GM12878 (cell line): Measurements from ENCODE around the gene GPC5. TPM values are rescaled to one million over a fixed set of nuclear protein-coding genes. Genes with fewer than 3 reads are reported as not detected.

Experiments used
- ATAC-seq: fragments of 200-7000 bp; cut with Tn5 transposase; 3 replicates; pipeline ENCODE4 v1.9.1; 2020; ENCODE audit warnings: mild to moderate bottlenecking, moderate library complexity
- BruUV-seq: library from RNA; stranded (reverse); fragments of 400-500 nt; replicated peaks from 2 replicates; lab custom pipeline; 2021; lab: Mats Ljungman, UMichigan
- CTCF ChIA-PET: fragments of 300-600 bp; sonication (Branson Sonifier 250); formaldehyde crosslinking; extraction: SDS; loops from one replicate; lab custom pipeline; 2021; ENCODE audit warnings: inconsistent platforms; lab: Yijun Ruan, JAX
- POLR2A ChIA-PET: fragments of 350-600 bp; formaldehyde crosslinking; extraction: SDS; loops from one replicate; lab custom pipeline; 2021; ENCODE audit warnings: inconsistent platforms; lab: Charles Lee
- RAD21 ChIA-PET: fragments of 300-600 bp; sonication (Branson Sonifier 250); formaldehyde crosslinking; loops from one replicate; lab custom pipeline; 2023; ENCODE audit warnings: antibody characterized with exemption; ENCODE audit not compliant: unreplicated experiment; lab: Charles Lee
- SMC1A ChIA-PET: fragments of 300-600 bp; sonication (Branson Sonifier 250); formaldehyde crosslinking; loops from one replicate; lab custom pipeline; 2023; ENCODE audit not compliant: unreplicated experiment, uncharacterized antibody; lab: Charles Lee
- DNase-seq: peaks from one replicate; pipeline ENCODE4 v3.0.0-alpha.2; 2011; ENCODE audit warnings: low read depth, low spot score
- FAIRE-seq: peaks from 3 replicates; lab custom pipeline; 2011; peaks lifted over from hg19 to GRCh38; lab: Jason Lieb, UNC
- H2AFZ ChIP-seq: 2 replicates; pipeline ENCODE4 v1.6.0; 2011; ENCODE audit warnings: low read depth, low read length, control low read depth; ENCODE audit not compliant: control insufficient read depth
- H3K27ac ChIP-seq: 2 replicates; pipeline ENCODE4 v1.5.1; 2011; ENCODE audit warnings: control low read depth; ENCODE audit not compliant: control insufficient read depth, insufficient read depth
- H3K27me3 ChIP-seq, 2 experiments: replicated peaks in 1 of 2; 2 replicates each; pipeline versions ENCODE4 v1.6.0 to v1.6.1; 2011; ENCODE audit warnings: low read length in 1 of 2; ENCODE audit not compliant: control insufficient read depth in 2 of 2, insufficient read depth in 2 of 2
- H3K36me3 ChIP-seq, 2 experiments: 2 replicates each; pipeline ENCODE4 v1.5.1; 2011; ENCODE audit warnings: low read length in 1 of 2; ENCODE audit not compliant: control insufficient read depth in 2 of 2, insufficient read depth in 2 of 2
- H3K4me1 ChIP-seq: 2 replicates; pipeline ENCODE4 v1.6.1; 2011; ENCODE audit warnings: mild to moderate bottlenecking, low read length, moderate library complexity, mixed read lengths; ENCODE audit not compliant: control insufficient read depth, insufficient read depth
- H3K4me2 ChIP-seq: 2 replicates; pipeline ENCODE4 v1.6.0; 2011; ENCODE audit warnings: control low read depth; ENCODE audit not compliant: control insufficient read depth, insufficient read depth
- H3K4me3 ChIP-seq: fragments of 200-600 bp; sonication (generic); 2 replicates; pipeline ENCODE4 v1.5.1; 2016
- H3K79me2 ChIP-seq: 2 replicates; pipeline ENCODE4 v1.6.0; 2011; ENCODE audit warnings: low read length; ENCODE audit not compliant: control insufficient read depth, insufficient read depth
- H3K9ac ChIP-seq: 2 replicates; pipeline ENCODE4 v1.8.0; 2011; ENCODE audit warnings: low read length, control low read depth, mixed read lengths; ENCODE audit not compliant: control insufficient read depth, insufficient read depth
- H3K9me3 ChIP-seq: replicated peaks from 3 replicates; pipeline ENCODE4 v1.5.1; 2011; ENCODE audit warnings: mild to moderate bottlenecking, low read length; ENCODE audit not compliant: control insufficient read depth, insufficient read depth
- H4K20me1 ChIP-seq: 2 replicates; pipeline ENCODE4 v1.6.0; 2011; ENCODE audit not compliant: control insufficient read depth, insufficient read depth
- BCL3 ChIP-seq: IDR thresholded peaks from 2 replicates; pipeline ENCODE4 v1.6.1; 2011; ENCODE audit warnings: borderline replicate concordance, low read depth, mild to moderate bottlenecking, moderate library complexity, low read length; ENCODE audit not compliant: insufficient read depth, poor library complexity, severe bottlenecking
- CBX3 ChIP-seq: fragments of 200-600 bp; sonication (generic); IDR thresholded peaks from 2 replicates; pipeline ENCODE4 v1.6.1; 2016; ENCODE audit warnings: low read depth, borderline replicate concordance
- CHD2 ChIP-seq: IDR thresholded peaks from 2 replicates; pipeline ENCODE4 v1.6.1; 2011; ENCODE audit warnings: low read depth, low read length, improper control_type of control experiment, borderline replicate concordance
- IRF5 ChIP-seq: fragments of 450-650 bp; IDR thresholded peaks from 2 replicates; pipeline ENCODE4 v1.6.1; 2017; ENCODE audit warnings: borderline replicate concordance
- NR2C1 ChIP-seq: fragments of 450-650 bp; IDR thresholded peaks from 2 replicates; pipeline ENCODE4 v1.6.1; 2017; ENCODE audit warnings: antibody characterized with exemption, mild to moderate bottlenecking, moderate library complexity
- NRF1 ChIP-seq: conservative IDR thresholded peaks from 2 replicates; pipeline ENCODE4 v1.6.1; 2011; ENCODE audit warnings: mild to moderate bottlenecking, low read depth, low read length, improper control_type of control experiment
- RELB ChIP-seq: fragments of 450-650 bp; IDR thresholded peaks from 2 replicates; pipeline ENCODE4 v1.6.1; 2017; ENCODE audit warnings: low read depth, mild to moderate bottlenecking, moderate library complexity
- SMAD1 ChIP-seq: fragments of 450-650 bp; IDR thresholded peaks from 2 replicates; pipeline ENCODE4 v1.6.1; 2018; ENCODE audit warnings: mild to moderate bottlenecking, low read depth; ENCODE audit not compliant: partially characterized antibody
- SMARCA5 ChIP-seq: fragments of 450-650 bp; IDR thresholded peaks from 2 replicates; pipeline ENCODE4 v1.6.1; 2017; ENCODE audit warnings: mild to moderate bottlenecking
- TAF1 ChIP-seq: IDR thresholded peaks from 2 replicates; pipeline ENCODE4 v1.6.1; 2011; ENCODE audit warnings: mild to moderate bottlenecking, low read depth, low read length, borderline replicate concordance
- TARDBP ChIP-seq: IDR thresholded peaks from 2 replicates; pipeline ENCODE4 v1.6.1; 2016; ENCODE audit warnings: borderline replicate concordance
- TCF7 ChIP-seq: IDR thresholded peaks from 2 replicates; pipeline ENCODE4 v1.6.1; 2014; ENCODE audit warnings: antibody characterized with exemption, borderline replicate concordance
- USF2 ChIP-seq: IDR thresholded peaks from 2 replicates; pipeline ENCODE4 v1.6.1; 2011; ENCODE audit warnings: low read depth, low read length, improper control_type of control experiment, borderline replicate concordance
- YBX1 ChIP-seq: fragments of 450-650 bp; IDR thresholded peaks from 2 replicates; pipeline ENCODE4 v1.6.1; 2016; ENCODE audit warnings: antibody characterized with exemption
- ZNF207 ChIP-seq: fragments of 450-650 bp; IDR thresholded peaks from 2 replicates; pipeline ENCODE4 v1.6.1; 2014; ENCODE audit warnings: antibody characterized with exemption, mild to moderate bottlenecking, borderline replicate concordance
- WGBS: methylation state at CpG from one replicate; pipeline ENCODE4 v1.1.6; 2016; ENCODE audit warnings: low lambda C conversion rate; ENCODE audit not compliant: insufficient replicate concordance, insufficient coverage; ENCODE audit errors: missing lambda C conversion rate; 5-methylcytosine and 5-hydroxymethylcytosine counted together
- in situ Hi-C: fragments of 300-500 bp; cut with MboI; formaldehyde crosslinking; loops from 9 replicates; pipeline ENCODE4 v1.14.3; 2018; ENCODE audit warnings: mixed read lengths
- intact Hi-C: fragments of 100-400 bp; cut with micrococcal nuclease; formaldehyde crosslinking; loops from one replicate; pipeline ENCODE4 v1.14.2; 2022; ENCODE audit not compliant: unreplicated experiment
- polyA plus RNA-seq, 11 experiments: library from polyadenylated mRNA; depleted of rRNA in 4 of 11; unstranded in 6 of 11; stranded (reverse) in 5 of 11; fragments of >200 nt; fragmentation: Nextera tagmentation in 4 of 11; fragmentation: Illumina TruSeq in 1 of 11; extraction: Ambion mirVana in 4 of 11; extraction: Trizol in 1 of 11; gene quantifications; 1 replicate in 1 of 11; 2 replicates in 10 of 11; pipeline versions ENCODE4 v1.2.1 to v1.2.3, GENCODE V29; 2011 to 2016; ENCODE audit warnings: inconsistent platforms in 2 of 11, missing spikeins in 2 of 11, low read depth in 1 of 11
- total RNA-seq, 4 experiments: library from RNA; depleted of rRNA in 3 of 4; stranded (reverse); fragments of >200 nt in 3 of 4; fragmentation: Illumina TruSeq in 1 of 4; extraction: Trizol in 1 of 4; gene quantifications; 2 replicates each; pipeline versions ENCODE4 v1.2.1 to v1.2.3, GENCODE V29; 2013 to 2021

The GPC5 gene
- total and polyA plus RNA-seq, 10 of the 15 experiments (the other 5 are each of a cell fraction or from before 2014, with no cell fraction given): 0.05 to 0.87 (median 0.44) TPM; not detected in 1

GRCh38 chr13:92514420-92515125 lies 1116.2 kb downstream of the GPC5 start:
- no TSS peak for BruUV-seq
- Histone ChIP-seq H3K4me2 (no peak overlapping the region), H3K36me3 (no peaks in the 10 kb centered on the region), H3K4me1 (no peaks in the 10 kb centered on the region), H4K20me1 (no peaks in the 10 kb centered on the region), H3K27ac (no peak overlapping the region), H3K79me2 (no peaks in the 10 kb centered on the region), H3K4me3 (no peak overlapping the region), H3K9ac (no peak overlapping the region), H3K27me3 (no peaks in the 10 kb centered on the region), H3K9me3 (no peaks in the 10 kb centered on the region), H2AFZ (no peak overlapping the region)
- CTCF ChIA-PET: interaction anchor here (0.7 kb wide), 1 partner anchor 81 kb away, joined by 3 read pairs; no protein-coding TSS in a partner anchor
- no peak for ATAC-seq
- SMC1A ChIA-PET: interaction anchor here (0.6 kb wide), 1 partner anchor 1082 kb away, joined by 5 read pairs; no protein-coding TSS in a partner anchor
- DNase-seq: no peak
- 4% methylated on average over 8 of the region's 8 CpGs for WGBS
- no peak for TF ChIP-seq ZNF207
- TF ChIP-seq TARDBP: no peak
- TF ChIP-seq TCF7: no peak
- no peak for TF ChIP-seq SMARCA5
- no peak for TF ChIP-seq NRF1
- no peak for TF ChIP-seq CHD2
- TF ChIP-seq BCL3: no peak
- no peak for TF ChIP-seq USF2
- TF ChIP-seq NR2C1: no peak
- no peak for TF ChIP-seq IRF5
- TF ChIP-seq CBX3: no peak
- TF ChIP-seq RELB: no peak
- TF ChIP-seq SMAD1: no peak
- TF ChIP-seq TAF1: no peak
- TF ChIP-seq YBX1: no peak
- intact Hi-C loops (no loop called here), in situ Hi-C loops (no loop called here)
- no peak for FAIRE-seq
- RAD21 ChIA-PET: no interaction called here
- POLR2A ChIA-PET: no interaction called here
